DOHH2 (cell line): ENCODE data around the gene CA4.

ENCODE experiments used
- H3F3A ChIP-seq: fragments of 200-600 bp; sonication (generic), shearing (Covaris generic); 2 replicates; pipeline ENCODE4 v1.6.0; 2016; ENCODE audit warnings: antibody characterized with exemption, mild to moderate bottlenecking; ENCODE audit not compliant: control insufficient read depth, insufficient read depth
- H3K27ac ChIP-seq: fragments of 200-600 bp; sonication (generic); 2 replicates; pipeline ENCODE4 v1.5.1; 2014; ENCODE audit warnings: low read depth, mild to moderate bottlenecking, low read length, moderate library complexity
- H3K27me3 ChIP-seq: fragments of 200-600 bp; sonication (generic); 2 replicates; pipeline ENCODE4 v1.6.1; 2014; ENCODE audit warnings: mild to moderate bottlenecking, low read length, mixed read lengths; ENCODE audit not compliant: control insufficient read depth
- H3K36me3 ChIP-seq: fragments of 200-600 bp; sonication (generic); 2 replicates; pipeline ENCODE4 v1.6.1; 2014; ENCODE audit warnings: mild to moderate bottlenecking, low read length, moderate library complexity, mixed read lengths; ENCODE audit not compliant: control insufficient read depth
- H3K4me1 ChIP-seq: fragments of 200-600 bp; sonication (generic); 2 replicates; pipeline ENCODE4 v1.6.1; 2014; ENCODE audit warnings: mild to moderate bottlenecking, low read length, mixed read lengths; ENCODE audit not compliant: control insufficient read depth
- H3K4me2 ChIP-seq: fragments of 200-600 bp; sonication (generic); 2 replicates; pipeline ENCODE4 v1.6.0; 2014; ENCODE audit warnings: mild to moderate bottlenecking, low read length, moderate library complexity
- H3K4me3 ChIP-seq: fragments of 200-600 bp; sonication (generic); 2 replicates; pipeline ENCODE4 v1.5.1; 2014; ENCODE audit warnings: mild to moderate bottlenecking, low read length, mixed read lengths
- H3K79me2 ChIP-seq: fragments of 200-600 bp; sonication (generic); 2 replicates; pipeline ENCODE4 v1.6.1; 2014; ENCODE audit warnings: mild to moderate bottlenecking, low read length, mixed read lengths; ENCODE audit not compliant: control insufficient read depth
- H3K9me2 ChIP-seq: fragments of 200-600 bp; sonication (generic); replicated peaks from 2 replicates; pipeline ENCODE4 v1.6.1; 2014; ENCODE audit warnings: mild to moderate bottlenecking, low read length, mixed read lengths; ENCODE audit not compliant: control insufficient read depth
- H3K9me3 ChIP-seq: fragments of 200-600 bp; sonication (generic); 2 replicates; pipeline ENCODE4 v1.6.1; 2014; ENCODE audit warnings: antibody characterized with exemption, low read length, mixed read lengths; ENCODE audit not compliant: control insufficient read depth, insufficient read depth
- H4K20me1 ChIP-seq: fragments of 200-600 bp; sonication (generic); 2 replicates; pipeline ENCODE4 v1.6.0; 2014; ENCODE audit warnings: low read depth, mild to moderate bottlenecking, antibody characterized with exemption, low read length, moderate library complexity; ENCODE audit not compliant: control insufficient read depth, insufficient read depth
- EZH2phosphoT487 ChIP-seq: fragments of 200-600 bp; sonication (generic); IDR thresholded peaks from 2 replicates; pipeline ENCODE4 v1.6.1; 2017; ENCODE audit warnings: borderline replicate concordance, mild to moderate bottlenecking, antibody characterized with exemption, low read length, moderate library complexity, mixed read lengths
- TF ChIP-seq, protein P1 (sequence below): fragments of 200-600 bp; sonication (generic); IDR thresholded peaks from one replicate; pipeline ENCODE4 v1.5.1; 2014; ENCODE audit warnings: antibody characterized with exemption, mild to moderate bottlenecking, low read depth, low read length; ENCODE audit not compliant: poor library complexity, severe bottlenecking

The CA4 gene

DNA sequence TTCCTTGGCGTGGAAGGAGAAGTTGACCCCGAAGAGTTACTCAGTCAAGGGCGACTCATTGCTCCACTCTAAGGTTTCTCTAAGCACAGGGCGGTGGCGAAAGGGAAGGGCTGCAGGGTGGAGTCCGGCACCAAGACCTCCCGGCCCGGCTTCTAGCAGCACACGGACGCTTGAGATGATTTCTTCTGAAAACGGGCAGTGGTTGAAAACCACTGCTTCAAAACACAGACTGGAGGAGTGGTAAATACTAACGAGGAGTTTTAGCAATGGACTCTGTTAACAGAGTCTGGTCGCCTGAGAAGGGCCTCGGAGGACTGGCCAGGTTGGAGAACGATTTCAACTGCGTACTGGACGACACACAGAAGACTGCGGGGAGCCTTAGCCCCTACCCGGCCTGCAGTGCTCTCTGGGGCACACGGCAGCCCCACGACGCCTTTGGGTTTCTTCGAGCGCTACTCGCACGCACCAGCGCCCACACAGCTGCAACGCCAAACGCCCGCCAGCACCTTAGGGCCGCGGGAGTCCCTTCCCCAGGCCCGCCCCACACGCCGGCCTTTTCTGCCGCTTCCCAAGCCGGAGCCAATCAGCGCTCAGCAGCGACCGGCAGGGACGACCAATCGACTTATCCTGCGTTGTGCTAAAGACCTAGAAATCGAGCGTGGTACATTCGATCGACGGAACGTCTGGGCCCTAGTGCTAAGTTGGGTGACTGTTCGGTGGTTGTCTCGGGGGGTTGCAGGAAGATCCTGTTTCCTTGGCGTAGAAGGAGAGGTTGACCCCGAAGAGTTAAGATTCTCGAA, 14.4 kb upstream of the CA4 start:
- H3K27me3 ChIP-seq, result peaks cover 41% of the 10 kb centered on the region
- no peaks in the 10 kb centered on the region for H3K79me2 ChIP-seq
- peak overlapping the region; percentile 33 for H3K4me2 ChIP-seq
- no peaks in the 10 kb centered on the region for H3F3A ChIP-seq
- H3K36me3 ChIP-seq, result no peaks in the 10 kb centered on the region
- TF ChIP-seq, protein P1, sequence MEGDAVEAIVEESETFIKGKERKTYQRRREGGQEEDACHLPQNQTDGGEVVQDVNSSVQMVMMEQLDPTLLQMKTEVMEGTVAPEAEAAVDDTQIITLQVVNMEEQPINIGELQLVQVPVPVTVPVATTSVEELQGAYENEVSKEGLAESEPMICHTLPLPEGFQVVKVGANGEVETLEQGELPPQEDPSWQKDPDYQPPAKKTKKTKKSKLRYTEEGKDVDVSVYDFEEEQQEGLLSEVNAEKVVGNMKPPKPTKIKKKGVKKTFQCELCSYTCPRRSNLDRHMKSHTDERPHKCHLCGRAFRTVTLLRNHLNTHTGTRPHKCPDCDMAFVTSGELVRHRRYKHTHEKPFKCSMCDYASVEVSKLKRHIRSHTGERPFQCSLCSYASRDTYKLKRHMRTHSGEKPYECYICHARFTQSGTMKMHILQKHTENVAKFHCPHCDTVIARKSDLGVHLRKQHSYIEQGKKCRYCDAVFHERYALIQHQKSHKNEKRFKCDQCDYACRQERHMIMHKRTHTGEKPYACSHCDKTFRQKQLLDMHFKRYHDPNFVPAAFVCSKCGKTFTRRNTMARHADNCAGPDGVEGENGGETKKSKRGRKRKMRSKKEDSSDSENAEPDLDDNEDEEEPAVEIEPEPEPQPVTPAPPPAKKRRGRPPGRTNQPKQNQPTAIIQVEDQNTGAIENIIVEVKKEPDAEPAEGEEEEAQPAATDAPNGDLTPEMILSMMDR, result no peak
- no peak for TF ChIP-seq EZH2phosphoT487
- no peak overlapping the region for H3K27ac ChIP-seq
- no peak overlapping the region for H3K4me3 ChIP-seq
- H3K9me3 ChIP-seq, result no peaks in the 10 kb centered on the region
- H3K4me1 ChIP-seq, result peaks cover 12% of the 10 kb centered on the region
- H4K20me1 ChIP-seq, result no peaks in the 10 kb centered on the region
- H3K9me2 ChIP-seq, result no peaks in the 10 kb centered on the region

DNA sequence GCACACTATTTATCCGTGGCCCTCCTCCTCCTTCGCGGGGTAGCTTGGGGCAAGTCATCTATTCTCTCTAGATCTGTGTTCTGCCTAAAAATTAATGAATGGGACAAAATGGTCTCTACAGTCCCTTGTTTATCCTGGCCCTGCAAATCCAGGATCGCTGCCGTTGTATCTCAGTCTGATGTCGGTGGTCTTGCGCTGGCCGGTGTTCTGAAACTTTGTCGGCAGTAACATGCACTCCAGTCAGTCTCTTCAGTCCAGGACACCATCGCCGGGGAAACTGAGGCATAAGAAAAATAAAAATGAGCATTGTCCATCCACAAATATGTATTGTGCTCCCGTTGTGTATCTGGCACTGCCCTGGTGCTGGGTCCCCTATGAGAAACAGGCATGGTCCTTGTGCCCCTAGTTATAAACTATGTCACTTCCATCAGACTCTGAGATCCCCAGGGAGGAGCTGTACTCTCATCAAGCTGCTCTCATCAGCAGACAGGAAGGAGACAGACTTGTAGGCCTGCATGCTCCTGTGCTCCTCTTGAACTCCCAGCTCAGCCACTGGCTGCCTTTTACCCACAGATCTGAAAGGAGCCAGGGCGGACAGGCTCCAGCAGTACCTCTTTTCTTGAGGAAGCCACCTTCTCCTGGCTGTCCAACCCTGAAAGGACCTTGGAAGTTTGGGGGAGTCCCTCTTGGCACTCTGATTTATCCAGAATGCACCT, 13.7 kb upstream of the CA4 start:
- H3K4me3 ChIP-seq, result no peak overlapping the region
- H3K9me3 ChIP-seq, result no peaks in the 10 kb centered on the region
- no peak overlapping the region; the same call in 1 of the 2 replicates for H3K4me2 ChIP-seq
- no peaks in the 10 kb centered on the region for H3F3A ChIP-seq
- TF ChIP-seq, protein P1, result no peak
- no peak for TF ChIP-seq EZH2phosphoT487
- no peaks in the 10 kb centered on the region for H3K36me3 ChIP-seq
- H3K27me3 ChIP-seq, result peaks cover 42% of the 10 kb centered on the region
- no peaks in the 10 kb centered on the region for H3K79me2 ChIP-seq
- peaks cover 12% of the 10 kb centered on the region for H3K4me1 ChIP-seq
- no peak overlapping the region for H3K27ac ChIP-seq
- no peaks in the 10 kb centered on the region for H4K20me1 ChIP-seq
- H3K9me2 ChIP-seq, result no peaks in the 10 kb centered on the region

GRCh38 chr17:60137731-60138130, 12.0 kb upstream of the CA4 start:
- Histone ChIP-seq H3K36me3 (no peaks in the 10 kb centered on the region), H4K20me1 (no peaks in the 10 kb centered on the region), H3K4me1 (peaks cover 18% of the 10 kb centered on the region), H3K9me2 (no peaks in the 10 kb centered on the region), H3K27me3 (peaks cover 42% of the 10 kb centered on the region), H3F3A (no peaks in the 10 kb centered on the region), H3K4me2 (no peak overlapping the region), H3K27ac (no peak overlapping the region), H3K4me3 (no peak overlapping the region), H3K79me2 (no peaks in the 10 kb centered on the region), H3K9me3 (no peaks in the 10 kb centered on the region)
- TF ChIP-seq EZH2phosphoT487, result no peak
- TF ChIP-seq, protein P1, result no peak
